Esophagus muscularis mucosa (tissue), 4 donors: ENCODE measurements around the gene SLC26A5. TPM values are rescaled to one million over a fixed set of nuclear protein-coding genes. Genes with fewer than 3 reads are reported as not detected.
A peak's percentile ranks its signal among the peaks of the same experiment; 100 is the strongest.

Source experiments
- DNase-seq: peaks from one replicate; pipeline ENCODE4 v3.0.0-alpha.2; 2017; ENCODE audit errors: extremely low spot score
- H3K27ac ChIP-seq, 4 donors: fragments of 200-600 bp; sonication (generic); replicated peaks in 1 of 4; 1 replicate in 3 of 4; 2 replicates in 1 of 4; pipeline ENCODE4 v1.5.1; 2016 to 2019; ENCODE audit warnings: mild to moderate bottlenecking in 1 of 4
- H3K27me3 ChIP-seq, 4 donors: fragments of 200-600 bp; sonication (generic); one replicate each; pipeline versions ENCODE4 v1.5.1 to v1.6.0; 2016 to 2019
- H3K36me3 ChIP-seq, 4 donors: fragments of 200-600 bp; sonication (generic); one replicate each; pipeline ENCODE4 v1.5.1; 2016 to 2019
- H3K4me1 ChIP-seq, 4 donors: fragments of 200-600 bp; sonication (generic); one replicate each; pipeline ENCODE4 v1.5.1; 2016 to 2019
- H3K4me3 ChIP-seq, 4 donors: fragments of 200-600 bp; sonication (generic); 1 replicate in 2 of 4; 2 replicates in 2 of 4; pipeline ENCODE4 v1.5.1; 2016 to 2019; ENCODE audit warnings: mild to moderate bottlenecking in 4 of 4, moderate library complexity in 1 of 4
- H3K9me3 ChIP-seq, 4 donors: fragments of 200-600 bp; sonication (generic); 1 replicate in 3 of 4; 2 replicates in 1 of 4; pipeline ENCODE4 v1.5.1; 2016 to 2019
- CTCF ChIP-seq, 3 experiments: fragments of 200-600 bp in 2 of 3; fragments of 450-650 bp in 1 of 3; sonication (generic) in 2 of 3; IDR thresholded peaks; one replicate each; pipeline ENCODE4 v1.5.1; 2017 to 2019; ENCODE audit warnings: antibody characterized with exemption in 3 of 3, mild to moderate bottlenecking in 2 of 3, moderate library complexity in 1 of 3
- EP300 ChIP-seq: sonication (generic); formaldehyde crosslinking; IDR thresholded peaks from one replicate; pipeline ENCODE4 v1.6.1; 2017; ENCODE audit warnings: antibody characterized with exemption
- POLR2A ChIP-seq: fragments of 450-650 bp; IDR thresholded peaks from one replicate; pipeline ENCODE4 v1.6.1; 2017; ENCODE audit warnings: antibody characterized with exemption, moderate library complexity, mild to moderate bottlenecking, low read depth
- POLR2AphosphoS5 ChIP-seq, 2 donors: sonication (generic); formaldehyde crosslinking; IDR thresholded peaks; one replicate each; pipeline ENCODE4 v1.6.1; 2017; ENCODE audit warnings: antibody characterized with exemption in 2 of 2
- WGBS: methylation state at CpG from one replicate; pipeline ENCODE4 v1.1.5; 2018; 5-methylcytosine and 5-hydroxymethylcytosine counted together
- intact Hi-C: fragments of 100-400 bp; cut with DNase I; formaldehyde crosslinking; loops from one replicate; pipeline ENCODE4 v1.15.1; 2023
- total RNA-seq, 4 donors: library from RNA; depleted of rRNA; stranded (reverse); fragments of >200 nt; gene quantifications; one replicate each; pipeline versions ENCODE4 v1.1.0 to v1.2.1, GENCODE V29; 2016

SLC26A5 gene
- total RNA-seq, 4 donors from 2014 or later: under 0.01 TPM; not detected in 3

DNA sequence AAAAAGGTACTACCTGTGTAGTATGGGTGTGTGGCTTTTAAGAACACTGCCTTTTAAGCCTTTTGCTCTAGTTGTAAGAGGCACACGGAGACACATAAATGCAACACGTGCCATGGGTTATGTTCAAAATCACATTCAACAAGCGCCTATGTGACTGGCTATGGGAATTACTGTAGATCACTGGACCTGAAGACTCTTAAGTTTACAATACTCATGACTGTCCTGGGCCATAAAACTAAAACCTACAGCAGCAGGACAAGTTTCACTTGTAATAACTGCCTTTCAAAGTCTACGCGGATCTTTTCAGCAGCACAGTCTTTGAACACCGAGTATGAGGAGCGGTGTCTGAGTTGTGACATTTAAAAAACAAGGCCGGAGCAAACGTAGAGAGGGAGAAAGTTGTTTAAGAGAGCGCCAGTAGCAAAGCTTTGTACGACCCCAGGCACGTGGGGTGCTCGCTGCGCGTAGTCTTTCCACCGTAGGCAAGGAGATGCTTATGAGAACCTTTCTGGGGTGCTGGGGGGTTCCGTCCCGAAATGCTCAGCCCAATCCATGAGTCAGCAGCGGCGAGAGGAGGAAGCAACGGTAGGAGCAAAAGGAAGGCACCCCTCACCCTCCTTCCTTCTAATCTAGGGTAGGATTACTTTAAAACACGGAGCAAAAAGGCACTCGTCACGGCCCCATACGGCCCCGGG, 102.1 kb downstream of the SLC26A5 start:
- Histone ChIP-seq H3K9me3 (no peaks in the 10 kb centered on the region), H3K36me3 (peaks cover 13 to 29% (median 25%) of the 10 kb centered on the region in 4 donors), H3K27me3 (no peaks in the 10 kb centered on the region), H3K4me1 (peaks cover 31 to 54% (median 44%) of the 10 kb centered on the region in 4 donors), H3K27ac (peak overlapping the region; percentile 82 to 88 (median 84)), H3K4me3 (peak overlapping the region; percentile 83 to 99 (median 92))
- TF ChIP-seq CTCF (IDR thresholded peaks at IDR 0.05): no peak
- no peak for TF ChIP-seq POLR2A
- no peak for TF ChIP-seq EP300
- under 1% methylated on average over 22 of the region's 26 CpGs for WGBS
- intact Hi-C loops: loop anchor here (5.0 to 10.0 kb wide), 2 partner anchors 47 to 199 kb away; partner anchors contain the start of genes NAPEPLD and PMPCB
- no peak for DNase-seq

DNA sequence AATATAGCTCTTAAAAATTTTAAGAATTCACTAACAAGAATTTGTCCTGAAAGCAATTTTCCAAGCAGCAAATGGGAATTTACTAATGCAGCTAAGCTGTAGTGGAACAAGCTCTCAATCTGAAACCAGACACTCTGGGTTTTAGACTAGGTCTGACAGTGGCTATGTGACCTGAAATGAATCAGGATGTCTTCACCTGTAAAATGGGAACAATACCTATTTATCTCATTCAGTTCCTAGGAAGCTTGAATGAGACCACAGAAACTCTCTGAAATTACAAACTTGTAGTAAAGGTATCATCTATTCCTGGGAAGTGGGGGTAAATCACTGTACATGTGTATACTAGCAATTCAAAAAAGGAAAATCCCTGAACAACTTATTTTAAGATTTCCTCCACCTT, 102.7 kb downstream of the SLC26A5 start:
- no peak for DNase-seq
- Histone ChIP-seq H3K9me3 (no peaks in the 10 kb centered on the region), H3K27ac (peak overlapping the region in 2 of 4 donors; percentile 84 to 88), H3K4me3 (peak overlapping the region; percentile 83 to 99 (median 92)), H3K27me3 (no peaks in the 10 kb centered on the region), H3K4me1 (peaks cover 26 to 49% (median 38%) of the 10 kb centered on the region in 4 donors), H3K36me3 (peaks cover 13 to 35% (median 31%) of the 10 kb centered on the region in 4 donors)
- TF ChIP-seq POLR2A (no peak), POLR2AphosphoS5 (IDR thresholded peaks at IDR 0.05) (no peak)
- intact Hi-C loops: loop anchor here (5.0 to 10.0 kb wide), 2 partner anchors 46 to 199 kb away; partner anchors contain the start of genes NAPEPLD and PMPCB

GRCh38 chr7:103341466-103341865, 104.5 kb downstream of the SLC26A5 start:
- WGBS: 87% methylated on average over 2 of the region's 2 CpGs
- TF ChIP-seq EP300 (no peak), CTCF (IDR thresholded peaks at IDR 0.05) (no peak)
- Histone ChIP-seq H3K4me1 (peaks cover 17 to 36% (median 29%) of the 10 kb centered on the region in 4 donors), H3K27me3 (no peaks in the 10 kb centered on the region), H3K27ac (no peak overlapping the region), H3K4me3 (no peak overlapping the region), H3K36me3 (peaks cover 23 to 53% (median 50%) of the 10 kb centered on the region in 4 donors), H3K9me3 (no peaks in the 10 kb centered on the region)
- intact Hi-C loops: loop anchor here (5.0 to 10.0 kb wide), 2 partner anchors 44 to 197 kb away; partner anchors contain the start of genes NAPEPLD and PMPCB
- DNase-seq: no peak

DNA sequence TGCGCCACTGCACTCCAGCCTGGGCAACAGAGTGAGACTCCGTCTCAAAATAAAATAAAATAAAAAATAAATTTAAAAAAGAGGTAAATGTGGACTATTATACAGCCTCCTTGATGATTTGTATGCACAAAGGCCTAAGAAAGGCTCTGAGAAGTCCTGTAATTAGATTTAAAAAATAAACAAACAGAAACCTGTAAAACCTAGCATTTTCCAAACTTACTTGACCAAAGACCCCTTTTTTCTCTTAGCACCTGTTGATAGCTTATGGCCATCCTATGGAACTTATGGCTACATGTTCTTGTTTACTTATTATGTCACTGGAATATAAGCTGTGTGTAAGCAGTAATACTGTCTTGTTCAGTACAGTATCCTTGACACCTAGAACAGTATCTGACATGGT, 107.1 kb downstream of the SLC26A5 start:
- peaks cover 12 to 24% (median 16%) of the 10 kb centered on the region in 4 donors for H3K4me1 ChIP-seq
- no peaks in the 10 kb centered on the region for H3K27me3 ChIP-seq
- no peak overlapping the region for H3K4me3 ChIP-seq
- no peaks in the 10 kb centered on the region for H3K9me3 ChIP-seq
- 100% methylated on average over 2 of the region's 2 CpGs for WGBS
- TF ChIP-seq POLR2A (no peak), POLR2AphosphoS5 (IDR thresholded peaks at IDR 0.05) (no peak), EP300 (no peak), CTCF (IDR thresholded peaks at IDR 0.05) (no peak)
- peaks cover 25 to 79% (median 73%) of the 10 kb centered on the region in 4 donors for H3K36me3 ChIP-seq
- DNase-seq: no peak
- no peak overlapping the region for H3K27ac ChIP-seq
- intact Hi-C loops: no loop called here

- no peak overlapping the region for H3K27ac ChIP-seq
- no peaks in the 10 kb centered on the region for H3K27me3 ChIP-seq
- H3K4me3 ChIP-seq: no peak overlapping the region
- peaks cover 0 to 7% (median 2%) of the 10 kb centered on the region in 4 donors for H3K4me1 ChIP-seq
- TF ChIP-seq CTCF (IDR thresholded peaks at IDR 0.05): no peak
- no peak for TF ChIP-seq POLR2AphosphoS5 (IDR thresholded peaks at IDR 0.05)
- no peak for TF ChIP-seq POLR2A
- TF ChIP-seq EP300: no peak
- intact Hi-C loops: no loop called here
- WGBS: 87% methylated on average over 2 of the region's 2 CpGs
- no peak for DNase-seq
- H3K36me3 ChIP-seq: peaks cover 25 to 94% (median 75%) of the 10 kb centered on the region in 4 donors
- H3K9me3 ChIP-seq: no peaks in the 10 kb centered on the region
Measured at GRCh38 chr7:103336761-103337160, 109.2 kb downstream of the SLC26A5 start.
